HG02759 (cell line): ENCODE data around the gene MYO3B.
"Not testable (repeated sequence)": the region's sequence is repeated elsewhere in the genome, so short reads cannot be mapped to it uniquely, and the experiment has no call there.

Experiments used
- ATAC-seq: cut with Tn5 transposase; IDR thresholded peaks from one replicate; pipeline ENCODE4 v1.9.1; 2021; ENCODE audit warnings: mild to moderate bottlenecking, moderate library complexity; ENCODE audit not compliant: unreplicated experiment

MYO3B gene

DNA sequence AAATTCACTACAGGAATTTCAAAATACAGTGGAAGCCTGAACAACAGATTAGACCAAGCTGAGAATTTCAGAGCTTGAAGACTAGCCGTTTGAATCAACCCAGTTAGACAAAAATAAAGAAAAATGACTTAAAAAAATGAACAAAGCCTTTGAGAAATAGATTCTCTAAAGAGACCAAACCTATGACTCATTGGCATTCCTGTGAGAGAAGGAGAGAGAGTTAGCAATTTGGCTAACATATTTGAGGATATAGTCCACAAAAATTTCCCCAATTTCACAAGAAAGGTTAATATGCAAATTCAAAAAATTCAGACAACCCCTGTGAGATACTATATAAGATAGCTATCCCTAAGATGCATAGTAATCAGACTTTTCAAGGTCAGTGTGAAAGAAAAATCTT, 78.0 kb downstream of the MYO3B start:
- no peak for ATAC-seq

DNA sequence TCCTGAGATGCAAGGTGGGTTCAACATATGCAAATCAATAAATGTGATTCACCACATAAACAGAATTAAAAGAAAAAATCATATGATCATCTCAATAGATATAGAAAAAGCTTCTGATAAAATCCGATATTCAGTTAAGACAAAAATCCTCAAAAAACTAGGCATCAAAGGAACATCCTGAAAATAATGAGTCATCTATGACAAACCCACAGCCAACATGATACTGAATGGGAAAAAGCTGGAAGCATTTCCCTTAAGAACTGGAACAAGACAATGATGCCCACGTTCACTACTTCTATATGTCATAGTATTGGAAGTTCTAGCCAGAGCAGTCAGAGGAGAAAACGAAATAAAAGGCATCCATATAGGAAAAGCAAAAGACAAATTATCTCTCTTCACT, 80.4 kb downstream of the MYO3B start:
- ATAC-seq: no peak

DNA sequence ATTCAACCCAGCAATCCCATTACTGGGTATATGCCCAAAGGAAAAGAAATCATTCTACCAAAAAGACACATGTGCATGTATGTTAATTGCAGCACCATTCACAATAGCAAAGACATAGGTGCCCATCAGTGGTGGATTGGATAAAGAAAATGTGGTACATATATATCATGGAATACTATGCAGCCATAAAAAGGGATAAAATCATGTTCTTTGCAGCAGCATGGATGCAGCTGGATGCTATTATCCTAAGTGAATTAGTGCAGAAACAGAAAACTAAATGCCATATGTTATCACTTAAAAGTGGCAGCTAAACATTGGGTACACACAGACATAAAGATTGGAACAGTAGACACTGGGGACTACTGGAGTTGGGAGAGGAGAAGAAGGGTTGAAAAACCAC, 82.2 kb downstream of the MYO3B start:
- no peak for ATAC-seq

DNA sequence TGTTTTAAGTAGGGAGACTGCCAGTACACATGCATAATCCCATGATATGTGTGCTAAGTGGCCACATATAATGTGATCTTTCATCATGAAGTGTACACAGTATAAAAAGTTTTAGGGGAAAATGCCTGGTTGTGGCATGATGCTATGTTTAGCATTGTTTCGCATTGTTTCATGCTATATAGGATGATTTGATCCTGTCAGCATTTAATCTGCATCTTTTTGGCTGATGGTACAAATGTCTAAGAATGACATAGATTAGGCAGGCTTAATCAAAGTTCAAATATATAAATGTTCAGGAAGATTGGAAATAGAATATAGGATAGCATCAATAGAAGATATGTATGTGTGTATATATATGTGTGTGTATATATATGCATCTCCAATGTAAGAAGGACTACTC, 83.6 kb downstream of the MYO3B start:
- no peak for ATAC-seq

DNA sequence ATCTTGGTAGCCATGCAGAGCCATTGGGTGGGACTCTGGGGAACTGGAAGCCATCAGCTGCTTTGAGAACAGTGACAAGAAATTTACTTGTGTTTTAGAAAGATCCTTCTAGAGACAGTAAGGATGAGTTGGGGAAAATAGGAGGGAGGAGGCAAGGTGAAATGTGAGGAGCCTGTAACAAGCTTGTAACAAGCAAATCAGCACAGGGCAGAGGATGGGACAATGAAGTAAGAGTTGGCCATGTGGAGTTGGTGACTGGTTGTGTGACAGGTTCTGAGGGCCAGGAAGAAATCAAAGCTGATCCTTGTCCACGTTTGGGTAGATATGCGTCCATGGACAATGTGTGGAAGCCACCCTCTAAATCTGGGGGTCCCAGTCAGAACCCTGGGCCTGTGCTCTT, 84.4 kb downstream of the MYO3B start:
- ATAC-seq: no peak

DNA sequence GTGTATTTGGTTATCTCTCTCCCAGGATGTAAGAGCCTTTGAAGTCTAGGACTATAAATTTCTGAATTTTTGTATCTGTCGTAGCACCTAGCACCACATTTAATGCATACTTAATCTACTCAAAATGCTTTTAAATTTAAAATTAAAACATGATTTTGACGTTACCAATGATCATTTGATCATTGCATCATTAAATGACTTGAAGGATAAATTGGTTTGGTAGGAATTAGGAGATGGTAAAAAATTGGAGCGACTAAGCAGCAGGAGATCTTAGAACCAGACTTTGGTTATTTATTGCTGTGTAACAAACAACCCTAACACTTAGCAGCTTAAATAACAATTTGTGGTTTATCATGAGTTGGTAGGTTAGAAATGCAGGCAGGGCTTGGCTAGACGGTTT, 84.9 kb downstream of the MYO3B start:
- no peak for ATAC-seq

DNA sequence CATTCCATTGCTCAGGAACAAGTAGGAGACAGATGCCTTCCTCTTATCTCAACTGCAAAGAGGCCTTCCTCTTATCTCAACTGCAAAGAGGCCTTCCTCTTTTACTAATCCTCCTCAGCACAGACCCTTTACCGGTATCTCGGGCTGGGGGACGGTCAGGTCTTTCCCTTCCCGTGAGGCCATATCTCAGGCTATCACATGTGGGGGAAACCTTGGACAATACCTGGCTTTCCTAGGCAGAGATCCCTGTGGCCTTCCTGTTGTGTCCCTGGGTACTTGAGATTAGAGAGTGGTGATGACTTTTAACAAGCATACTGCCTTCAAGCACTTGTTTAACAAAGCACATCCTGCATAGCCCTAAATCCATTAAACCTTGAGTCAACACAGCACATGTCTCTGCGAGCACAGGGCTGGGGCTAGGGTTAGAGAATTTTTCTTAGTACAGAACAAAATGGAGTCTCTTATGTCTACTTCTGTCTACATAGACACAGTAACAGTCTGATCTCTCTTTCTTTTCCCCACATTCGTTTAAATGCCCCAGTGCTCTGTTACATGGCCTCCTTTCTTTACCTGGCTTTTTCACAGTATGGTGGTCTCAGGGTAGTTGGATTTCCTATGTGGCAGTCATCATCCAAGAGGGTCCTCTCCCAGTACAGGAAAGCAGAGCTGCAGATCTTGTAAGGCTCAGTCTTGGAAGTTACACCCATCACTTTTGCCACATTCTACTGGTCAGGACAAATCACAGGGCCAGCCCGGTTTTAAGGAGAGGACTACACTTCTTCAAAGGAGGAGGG, 86.0 kb downstream of the MYO3B start:
- not testable (repeated sequence) for ATAC-seq

DNA sequence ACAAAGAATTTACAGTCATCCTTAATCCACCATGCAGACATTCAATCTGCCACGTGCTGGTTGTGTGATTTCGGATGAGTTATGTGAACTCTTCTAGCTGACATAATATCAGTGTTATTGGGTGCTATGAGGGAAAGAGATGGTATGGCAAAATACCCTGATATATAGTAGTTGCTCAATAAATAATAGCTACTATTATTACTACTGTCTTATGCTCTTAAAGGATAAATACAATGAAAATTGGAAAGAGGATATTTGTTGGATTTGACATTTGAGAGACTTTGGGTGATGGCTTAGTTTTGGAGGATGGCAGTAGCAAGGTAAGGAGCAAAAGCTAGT, 86.5 kb downstream of the MYO3B start:
- no peak for ATAC-seq

DNA sequence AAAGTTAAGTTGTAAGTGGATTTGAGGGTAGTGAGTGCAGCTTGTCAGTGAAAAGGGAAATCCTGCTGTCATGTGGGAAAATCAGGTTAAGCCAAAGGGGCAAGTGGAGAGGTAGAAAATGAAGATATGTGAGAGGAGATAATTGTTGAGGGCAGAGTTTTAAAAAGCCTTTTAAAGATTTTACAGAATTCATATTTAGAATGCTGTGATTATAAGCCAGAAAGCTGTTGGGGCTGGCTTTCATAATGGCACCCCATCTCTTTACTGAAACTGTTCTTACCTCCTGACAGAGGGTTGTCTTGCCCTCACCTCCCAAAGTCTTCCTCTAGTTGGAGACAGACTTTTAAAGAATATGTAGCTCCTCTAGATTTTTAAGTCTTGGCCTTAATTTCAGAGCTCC, 86.9 kb downstream of the MYO3B start:
- no peak for ATAC-seq

DNA sequence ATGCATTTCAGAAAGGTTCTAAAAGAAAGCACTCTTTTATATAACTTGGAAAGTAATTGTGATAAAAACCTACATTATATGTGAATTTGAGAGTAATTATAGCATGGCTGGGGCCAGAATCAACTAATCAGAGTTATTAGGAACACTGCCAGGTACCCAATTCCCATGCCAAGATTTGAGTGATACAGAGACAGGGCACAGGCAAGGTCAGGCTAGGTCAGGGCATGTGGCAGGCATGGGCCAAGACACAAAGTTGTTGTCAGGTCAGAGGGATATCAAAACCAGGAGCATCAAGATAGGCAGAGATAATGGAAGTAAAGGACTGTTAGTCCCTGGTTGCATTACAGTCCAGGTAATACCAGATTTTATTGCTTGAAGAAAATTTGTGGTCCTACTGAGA, 87.4 kb downstream of the MYO3B start:
- no peak for ATAC-seq

DNA sequence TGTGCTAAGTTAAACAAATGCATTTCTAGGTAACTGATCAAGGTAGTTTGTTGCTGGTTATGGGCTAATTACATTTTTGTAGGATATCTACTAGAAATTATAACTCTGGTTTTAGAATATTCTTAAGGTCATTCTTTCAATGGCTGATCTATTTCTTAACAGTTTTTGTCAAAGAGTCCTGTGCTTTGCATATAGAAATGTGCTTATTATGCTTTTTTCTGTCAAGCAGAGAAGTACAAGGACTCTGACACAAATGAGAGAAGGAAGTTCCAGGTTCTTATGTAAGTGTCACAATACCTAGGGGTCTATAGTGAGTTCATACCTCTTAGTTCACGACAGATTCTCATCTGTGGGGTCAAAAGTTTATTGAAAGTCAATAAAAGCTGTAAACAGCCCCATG, 88.4 kb downstream of the MYO3B start:
- ATAC-seq: no peak

DNA sequence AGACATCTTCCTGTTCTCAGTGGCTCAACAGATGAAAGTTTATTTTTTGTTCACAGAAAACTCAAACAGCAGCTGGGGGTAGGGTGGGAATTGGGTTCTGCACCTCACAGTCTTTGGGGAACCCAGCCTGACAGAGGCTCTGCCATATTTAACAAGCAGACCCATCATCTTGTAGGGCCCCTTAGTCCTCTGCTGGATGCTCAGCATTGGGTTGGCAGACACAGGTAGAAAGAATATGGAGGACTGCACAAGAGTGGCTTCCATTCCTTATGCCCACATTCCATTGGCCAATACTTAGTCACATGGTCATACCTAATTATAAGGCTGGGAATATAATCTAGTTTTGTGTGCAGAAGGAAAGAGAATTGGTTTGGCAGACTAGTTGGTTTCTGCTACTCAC, 89.1 kb downstream of the MYO3B start:
- ATAC-seq: no peak

DNA sequence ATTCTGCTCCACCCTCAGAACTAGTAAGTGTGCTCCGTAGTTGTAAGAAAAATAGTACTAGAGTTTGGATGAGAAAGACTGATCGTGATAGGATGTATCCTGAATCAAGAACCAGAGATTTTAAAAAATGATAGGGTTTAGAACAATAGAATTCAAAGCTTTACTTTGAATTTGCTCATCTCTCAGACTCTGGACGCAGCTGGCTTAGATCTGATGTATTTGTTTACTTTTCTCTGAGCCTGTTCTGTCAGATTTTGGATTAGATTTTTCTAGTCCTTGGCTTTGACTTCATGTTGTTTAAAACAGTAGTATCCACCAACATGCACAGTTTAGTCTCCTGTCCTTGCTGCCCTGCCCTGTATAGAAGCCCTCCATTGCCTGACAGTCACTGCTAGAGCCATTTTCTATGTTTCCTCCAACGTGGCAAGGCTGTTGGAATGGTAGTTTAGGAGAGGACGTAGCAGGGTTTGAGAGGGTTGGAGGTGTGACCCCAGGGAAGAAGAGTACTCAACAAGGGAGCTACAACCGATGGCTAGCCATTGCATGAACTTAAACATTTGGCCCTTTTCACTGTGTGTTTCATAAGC, 92.4 kb downstream of the MYO3B start:
- no peak for ATAC-seq

DNA sequence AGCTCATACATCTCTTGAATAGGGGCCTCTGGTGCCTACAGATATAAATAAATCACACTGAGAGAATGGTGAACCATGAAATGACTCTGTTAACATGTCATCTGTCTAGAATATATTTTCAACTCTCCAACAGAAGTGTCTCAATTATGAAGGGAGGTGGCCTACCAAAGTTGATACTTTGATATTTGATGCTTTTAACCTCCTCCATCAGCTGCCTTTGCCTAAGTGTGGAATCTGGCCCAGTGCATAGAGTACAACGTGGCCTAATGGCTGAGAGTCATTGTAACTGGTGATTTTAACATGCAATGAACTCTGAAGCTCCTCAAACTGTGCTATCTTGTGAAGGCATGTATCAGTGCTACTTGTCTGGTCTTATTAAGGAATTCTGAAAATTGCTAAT, 93.4 kb downstream of the MYO3B start:
- ATAC-seq: no peak

DNA sequence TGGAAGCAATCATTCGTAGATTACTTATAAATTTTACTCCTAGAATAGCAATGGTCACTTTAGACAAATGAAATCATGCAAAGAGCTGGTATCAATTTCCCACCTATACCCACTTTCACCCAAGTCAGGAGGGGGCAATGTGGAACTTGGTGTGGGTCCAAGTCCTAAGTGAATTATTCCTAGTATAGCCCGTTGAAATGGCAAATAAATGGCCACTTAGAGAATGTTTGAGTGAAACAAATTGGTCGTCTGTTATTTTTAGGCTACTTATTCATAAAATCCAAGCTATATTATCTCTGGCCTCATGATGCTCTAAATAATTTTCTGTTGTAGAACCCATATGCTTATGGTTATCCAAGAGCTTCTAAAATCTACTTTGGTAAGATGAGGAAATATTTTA, 98.1 kb downstream of the MYO3B start:
- no peak for ATAC-seq

DNA sequence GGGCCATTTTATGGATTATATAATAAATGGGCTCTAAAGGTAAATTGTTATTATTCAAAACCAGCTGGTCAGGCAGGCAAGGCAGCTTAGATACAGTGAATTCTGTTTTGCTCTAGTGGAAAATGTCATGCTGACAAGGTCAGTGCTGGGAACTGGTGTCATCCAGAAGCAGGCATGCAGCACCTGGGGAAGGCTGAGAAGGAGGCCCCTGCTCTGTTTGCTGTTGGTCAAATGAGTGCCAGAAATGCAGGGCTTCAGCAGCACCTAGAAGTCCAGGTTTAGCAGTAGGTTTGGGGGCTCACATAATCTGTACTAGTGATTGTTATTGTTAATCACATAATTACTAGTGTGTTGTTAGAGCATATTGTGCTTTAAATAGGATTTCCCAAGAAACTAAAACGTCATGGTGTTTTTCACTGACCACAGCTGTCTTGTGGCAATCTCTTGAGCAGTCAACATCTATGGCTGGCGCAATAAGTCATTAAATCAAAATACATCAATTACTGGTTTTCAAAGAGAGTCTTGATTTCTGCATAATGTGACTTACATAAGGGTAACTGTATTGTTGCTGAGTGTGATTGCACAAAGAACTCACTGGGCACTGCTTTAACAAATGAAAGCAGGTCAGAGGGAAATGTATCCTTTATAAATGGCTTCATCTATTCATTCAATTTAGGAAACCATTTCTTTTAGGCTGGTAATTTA, 99.1 kb downstream of the MYO3B start:
- ATAC-seq: no peak

DNA sequence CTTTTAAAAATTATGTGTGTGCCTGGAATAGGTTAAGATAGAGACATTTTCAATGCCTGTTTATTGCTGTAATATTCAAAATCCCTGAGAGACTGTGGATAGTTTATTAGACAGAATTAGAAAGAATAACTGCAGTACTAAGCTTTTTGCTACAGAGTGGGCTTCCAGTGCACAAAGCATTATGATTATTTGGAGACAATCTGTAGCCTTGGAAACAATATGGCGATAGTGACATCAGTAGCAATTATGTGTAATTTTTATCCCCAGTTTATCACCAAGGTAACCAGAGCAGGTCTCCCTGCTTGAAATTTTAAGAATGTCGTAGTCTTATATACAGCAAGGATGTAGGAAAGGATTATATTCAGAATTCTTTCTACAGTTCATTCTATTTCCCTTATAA, 100.0 kb downstream of the MYO3B start:
- no peak for ATAC-seq

DNA sequence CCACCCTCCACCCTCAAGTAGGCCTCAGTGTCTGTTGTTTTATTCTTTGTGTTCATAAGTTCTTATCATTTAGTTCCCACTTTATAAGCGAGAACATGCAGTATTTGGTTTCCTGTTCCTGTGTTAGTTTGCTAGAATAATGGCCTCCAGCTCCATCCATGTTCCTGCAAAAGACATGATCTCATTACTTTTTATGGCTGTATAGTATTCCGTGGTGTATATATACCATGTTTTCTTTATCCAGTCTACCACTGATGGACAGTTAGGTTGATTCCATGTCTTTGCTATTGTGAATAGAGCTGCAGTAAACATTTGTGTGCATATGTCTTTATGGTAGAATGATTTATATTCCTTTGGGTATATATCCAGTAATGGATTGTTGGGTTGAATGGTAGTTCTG, 101.7 kb downstream of the MYO3B start:
- not testable (repeated sequence) for ATAC-seq

DNA sequence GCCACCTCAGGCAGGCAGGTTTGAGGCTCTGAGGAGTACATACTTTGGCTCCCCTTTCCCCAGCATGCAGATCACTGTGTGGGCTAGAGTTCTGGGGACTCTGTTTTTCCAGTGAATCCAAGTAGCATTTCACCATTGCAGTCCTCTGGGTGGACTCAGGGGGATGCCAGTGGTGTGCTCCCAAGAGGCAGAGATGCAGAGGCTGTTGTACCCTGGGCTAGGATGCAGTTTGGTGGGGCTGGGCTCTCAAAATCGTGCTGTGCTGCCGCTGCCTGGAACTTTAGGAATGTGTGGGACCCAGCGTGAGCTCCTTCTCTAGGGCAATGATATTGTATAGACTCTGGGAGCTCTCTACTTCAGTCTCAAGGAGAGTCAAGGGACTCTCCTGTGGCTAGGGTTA, 104.9 kb downstream of the MYO3B start:
- no peak for ATAC-seq

DNA sequence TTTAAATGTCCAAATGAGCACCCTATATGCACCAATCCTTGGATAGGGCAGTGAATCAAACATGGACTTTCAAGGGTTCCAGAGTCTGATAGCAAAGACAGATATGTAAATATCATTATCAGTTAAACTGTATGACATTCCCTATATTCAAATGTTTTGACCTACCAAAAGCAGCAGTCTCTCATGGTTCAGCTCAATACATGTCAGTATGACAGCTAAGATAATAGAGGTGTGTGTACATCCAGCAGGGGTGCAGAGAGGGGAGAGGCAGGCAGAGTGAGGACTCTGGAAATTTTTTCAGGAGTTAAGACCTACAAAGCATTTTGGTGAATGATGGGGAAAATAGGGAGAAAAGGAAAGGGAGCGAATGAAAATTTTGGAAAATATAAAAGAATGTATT, 106.3 kb downstream of the MYO3B start:
- ATAC-seq: no peak

DNA sequence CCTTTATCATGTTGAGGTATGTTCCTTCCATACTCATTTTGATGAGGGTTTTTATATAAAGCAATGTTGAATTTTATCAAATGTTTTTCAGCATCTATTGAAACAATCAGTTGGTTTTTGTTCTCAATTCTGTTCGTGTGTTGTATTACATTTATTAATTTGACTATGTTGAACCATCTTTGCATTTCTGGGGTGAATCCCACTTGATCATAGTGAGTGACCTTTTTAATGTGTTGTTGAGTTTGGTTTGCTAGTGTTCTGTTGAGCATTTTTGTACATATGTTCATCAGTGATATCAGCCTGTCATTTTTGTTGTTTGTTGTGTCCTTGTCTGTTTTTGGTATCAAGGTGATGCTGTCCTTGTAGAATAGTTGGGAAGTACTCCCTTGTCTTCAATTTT, 110.9 kb downstream of the MYO3B start:
- no peak for ATAC-seq

DNA sequence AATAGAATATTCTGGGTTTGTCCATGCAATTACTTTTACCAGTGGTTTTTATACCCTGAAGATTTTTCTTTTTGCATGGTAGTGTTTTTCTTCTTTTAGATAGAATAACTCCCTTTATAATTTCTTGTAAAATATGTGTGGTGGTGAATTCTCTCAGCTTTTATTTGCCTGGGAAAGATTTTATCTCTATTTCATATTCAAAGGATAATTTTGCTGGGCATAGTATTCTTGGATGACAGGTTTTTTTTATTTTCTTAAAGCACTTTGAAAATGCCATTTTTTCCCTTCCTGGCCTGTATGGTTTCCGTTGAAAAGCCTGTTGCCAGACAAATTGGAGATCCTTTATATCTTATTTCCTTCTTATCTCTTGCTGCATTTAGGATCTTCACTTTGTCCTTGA, 113.5 kb downstream of the MYO3B start:
- ATAC-seq: no peak
